Fibroblast of villous mesenchyme (primary cell): ENCODE measurements around the gene GJD3. TPM values are rescaled to one million over a fixed set of nuclear protein-coding genes. Genes with fewer than 3 reads are reported as not detected.

ENCODE experiments used
- DNase-seq: peaks from one replicate; pipeline ENCODE4 v3.0.0-alpha.2; 2010; ENCODE audit warnings: low read depth
- H3K4me3 ChIP-seq: 2 replicates; pipeline ENCODE4 v1.5.1; 2011; ENCODE audit warnings: low read depth, mild to moderate bottlenecking, low read length
- total RNA-seq: library from RNA; depleted of rRNA; stranded (reverse); fragments of >200 nt; gene quantifications from 2 replicates; pipeline ENCODE4 v1.2.3, GENCODE V29; 2012
- TF ChIP-seq, protein P1 (sequence below): IDR thresholded peaks from 2 replicates; pipeline ENCODE4 v1.5.1; 2012; ENCODE audit warnings: low read depth, mild to moderate bottlenecking, low read length; ENCODE audit not compliant: insufficient read depth

The GJD3 gene
- total RNA-seq, 1 donor: 2.2 TPM

GRCh38 chr17:40328386-40328766, 36.2 kb downstream of the GJD3 start:
- peak; percentile 57 for DNase-seq
- TF ChIP-seq, protein P1, sequence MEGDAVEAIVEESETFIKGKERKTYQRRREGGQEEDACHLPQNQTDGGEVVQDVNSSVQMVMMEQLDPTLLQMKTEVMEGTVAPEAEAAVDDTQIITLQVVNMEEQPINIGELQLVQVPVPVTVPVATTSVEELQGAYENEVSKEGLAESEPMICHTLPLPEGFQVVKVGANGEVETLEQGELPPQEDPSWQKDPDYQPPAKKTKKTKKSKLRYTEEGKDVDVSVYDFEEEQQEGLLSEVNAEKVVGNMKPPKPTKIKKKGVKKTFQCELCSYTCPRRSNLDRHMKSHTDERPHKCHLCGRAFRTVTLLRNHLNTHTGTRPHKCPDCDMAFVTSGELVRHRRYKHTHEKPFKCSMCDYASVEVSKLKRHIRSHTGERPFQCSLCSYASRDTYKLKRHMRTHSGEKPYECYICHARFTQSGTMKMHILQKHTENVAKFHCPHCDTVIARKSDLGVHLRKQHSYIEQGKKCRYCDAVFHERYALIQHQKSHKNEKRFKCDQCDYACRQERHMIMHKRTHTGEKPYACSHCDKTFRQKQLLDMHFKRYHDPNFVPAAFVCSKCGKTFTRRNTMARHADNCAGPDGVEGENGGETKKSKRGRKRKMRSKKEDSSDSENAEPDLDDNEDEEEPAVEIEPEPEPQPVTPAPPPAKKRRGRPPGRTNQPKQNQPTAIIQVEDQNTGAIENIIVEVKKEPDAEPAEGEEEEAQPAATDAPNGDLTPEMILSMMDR: no peak
- no peak overlapping the region for H3K4me3 ChIP-seq

DNA sequence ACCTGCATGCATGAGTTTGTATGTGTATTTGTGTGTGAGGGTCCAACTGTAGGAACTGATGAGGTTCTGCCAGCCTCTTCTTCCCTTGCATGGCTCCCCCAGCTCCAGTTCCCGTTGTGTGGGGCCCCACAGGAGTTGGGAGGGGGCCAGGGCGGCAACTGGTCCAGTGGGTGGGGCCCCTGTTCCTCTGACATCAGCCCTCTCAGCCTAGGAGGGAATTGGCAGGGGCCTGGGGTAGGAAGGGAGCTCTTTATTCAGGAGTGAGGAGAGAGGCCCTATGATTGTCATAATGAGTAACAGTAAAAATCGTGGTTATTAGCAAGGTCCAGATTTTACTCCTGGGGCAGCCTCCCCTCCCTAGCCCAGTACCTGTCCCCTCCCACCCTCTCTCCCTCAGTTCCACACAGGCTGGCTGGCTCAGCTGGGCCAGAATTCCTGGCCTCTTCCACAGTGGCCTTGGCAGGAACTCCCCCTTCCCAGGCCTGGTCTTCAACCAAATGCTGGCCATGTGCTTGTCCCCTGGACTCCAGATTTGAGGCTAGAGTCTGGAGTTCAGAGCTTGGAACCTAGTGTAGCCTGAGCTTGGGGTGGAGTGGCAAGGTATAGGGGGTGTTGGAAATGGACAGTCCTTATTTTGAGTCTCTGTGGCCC, 36.7 kb downstream of the GJD3 start:
- DNase-seq: no peak
- no peak overlapping the region for H3K4me3 ChIP-seq
- TF ChIP-seq, protein P1: no peak

DNA sequence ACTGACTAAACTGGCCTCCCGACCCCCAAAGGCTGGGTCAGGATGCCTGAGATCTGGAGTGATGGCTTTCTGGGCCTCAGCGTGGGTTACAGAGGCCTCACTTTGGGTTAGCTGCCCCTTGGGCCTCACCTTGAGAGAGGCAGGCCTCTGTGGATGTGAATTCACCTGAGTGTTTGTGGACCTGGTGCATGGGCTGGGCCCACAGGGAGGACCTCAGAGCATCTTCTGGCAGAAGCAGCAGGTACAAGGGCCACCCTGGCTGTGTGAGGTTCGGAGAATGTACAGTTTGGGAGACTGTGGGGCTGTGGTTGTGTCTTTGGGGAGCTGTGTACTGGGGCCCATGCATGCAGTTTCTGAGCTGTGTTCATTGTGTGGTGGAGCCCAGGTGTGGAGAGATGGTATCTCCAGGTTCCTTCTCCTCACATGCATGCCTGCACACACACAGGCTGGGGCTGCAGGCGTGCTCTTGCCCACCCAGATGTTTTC, 37.2 kb downstream of the GJD3 start:
- no peak for DNase-seq
- no peak overlapping the region for H3K4me3 ChIP-seq
- TF ChIP-seq, protein P1: no peak

DNA sequence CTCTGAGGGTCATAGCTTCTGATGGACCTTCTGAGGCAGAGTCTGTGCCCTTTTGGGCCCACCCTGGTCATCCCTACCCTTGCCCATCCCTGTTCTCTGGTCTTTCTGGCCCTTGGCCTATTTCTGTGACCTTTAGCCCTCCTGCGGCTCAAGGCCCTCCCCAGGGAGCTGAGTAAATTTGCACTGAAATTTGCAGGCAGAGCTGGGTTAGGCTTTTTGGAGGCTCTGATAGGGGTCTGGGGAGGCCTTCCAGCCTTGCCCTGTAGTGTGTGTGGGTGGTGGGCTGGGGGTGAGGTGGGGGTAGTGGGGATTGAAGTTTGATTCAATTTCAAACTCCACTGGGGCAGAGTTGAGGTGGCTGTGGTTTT, 37.7 kb downstream of the GJD3 start:
- no peak for DNase-seq
- TF ChIP-seq, protein P1: no peak
- H3K4me3 ChIP-seq: no peak overlapping the region

DNA sequence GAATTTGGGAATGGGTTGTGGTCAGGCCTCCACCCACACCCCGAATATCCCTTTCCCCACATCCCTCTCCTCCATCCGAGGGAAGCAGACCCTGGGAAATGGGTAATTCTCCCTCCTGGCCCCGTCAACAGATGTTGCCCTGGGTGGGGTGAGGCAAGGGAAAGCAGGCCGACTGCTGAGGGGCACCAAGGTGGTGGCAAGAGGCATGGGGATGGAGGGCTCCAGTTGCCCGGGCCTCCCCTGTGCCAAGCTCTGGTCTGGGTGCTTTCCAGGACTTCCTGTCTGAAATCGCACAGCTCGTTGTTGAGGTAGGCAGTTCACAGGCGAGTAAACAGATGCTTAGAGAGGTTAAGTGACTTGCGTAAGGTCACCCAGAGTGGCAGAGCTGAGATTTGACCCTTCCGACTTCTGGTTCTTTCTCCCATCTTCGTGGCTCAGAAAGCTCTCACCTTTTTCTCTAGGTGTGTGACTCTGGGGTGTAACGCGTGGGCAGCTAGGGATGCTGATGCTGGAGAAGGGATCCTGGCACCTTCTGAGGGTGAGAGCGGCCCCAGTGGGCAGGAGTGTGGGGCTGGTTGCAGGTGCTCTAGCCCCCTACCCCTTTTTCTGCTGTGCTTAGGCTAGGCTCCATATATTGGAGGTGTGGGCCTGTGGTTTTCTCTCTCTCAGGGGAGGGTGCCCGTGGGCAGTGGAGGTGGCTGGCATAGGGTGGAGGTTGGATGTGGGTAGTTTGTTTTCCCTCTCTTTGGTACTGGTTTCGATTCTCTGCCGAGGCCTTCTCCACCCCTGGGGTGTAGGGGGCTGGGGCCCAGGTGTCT, 38.3 kb downstream of the GJD3 start:
- TF ChIP-seq, protein P1: no peak
- no peak for DNase-seq
- H3K4me3 ChIP-seq: no peak overlapping the region

DNA sequence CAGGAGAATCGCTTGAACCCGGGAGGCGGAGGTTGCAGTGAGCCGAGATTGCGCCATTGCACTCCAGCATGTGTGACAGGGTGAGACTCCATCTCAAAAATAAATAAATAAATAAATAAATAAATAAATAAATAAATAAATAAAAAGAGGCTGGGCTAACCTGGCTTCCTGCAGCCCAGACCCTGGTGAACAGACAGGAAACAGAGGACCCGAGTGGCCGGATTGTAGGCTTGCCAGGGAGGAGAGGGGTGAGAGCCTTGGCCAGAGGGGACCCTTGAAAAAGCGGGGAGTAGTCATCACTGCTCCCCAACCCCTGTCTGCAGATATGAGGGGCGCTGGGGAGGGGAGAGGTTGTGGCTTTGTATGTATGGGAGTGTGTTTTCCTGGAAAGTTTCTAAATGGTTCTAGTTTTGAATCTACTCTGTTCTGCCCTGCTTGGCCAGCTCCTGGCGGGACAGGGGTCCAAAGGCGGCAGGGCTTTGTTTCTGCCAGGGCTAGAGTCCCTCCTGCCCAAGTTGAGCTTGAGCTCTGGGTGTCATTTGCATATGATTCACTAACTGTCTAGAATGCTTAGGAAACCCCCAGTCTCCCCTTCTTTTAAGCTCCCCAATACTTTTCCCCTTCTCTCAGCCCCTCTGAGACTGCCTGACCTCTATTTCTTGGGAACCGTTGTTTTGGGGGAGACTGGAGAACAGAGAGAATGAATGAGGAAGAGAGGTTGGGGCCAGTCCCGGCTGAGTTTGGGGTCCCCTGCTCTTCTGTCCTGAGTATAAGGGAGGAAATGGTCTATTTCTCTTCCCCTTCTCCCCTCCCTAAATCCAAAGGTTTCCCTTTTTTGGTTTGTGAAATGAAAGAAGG, 39.2 kb downstream of the GJD3 start:
- H3K4me3 ChIP-seq: no peak overlapping the region
- TF ChIP-seq, protein P1: no peak
- DNase-seq: no peak
